ENCODE data around the gene SDHB.

SDHB gene

DNA sequence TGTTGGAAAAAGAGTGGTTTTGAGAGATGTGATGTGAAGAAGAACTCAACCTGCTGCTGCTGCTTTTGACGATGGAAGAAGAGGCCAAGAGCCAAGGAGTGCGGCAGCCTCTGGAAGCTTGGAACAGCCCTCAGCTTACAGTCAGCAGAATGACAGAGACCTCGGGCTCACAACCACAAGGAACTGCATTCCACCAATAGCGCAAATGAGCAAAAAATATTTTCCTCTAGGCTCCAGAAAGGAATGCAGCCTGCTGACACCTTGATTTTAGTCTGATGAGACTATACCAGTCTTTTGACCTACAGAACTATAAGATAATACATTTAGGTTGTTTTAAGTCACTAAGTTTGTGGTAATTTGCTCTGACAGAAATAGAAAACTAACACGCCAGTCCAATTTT, 10.2 kb downstream of the SDHB start:
- DNase-seq, result no peak

DNA sequence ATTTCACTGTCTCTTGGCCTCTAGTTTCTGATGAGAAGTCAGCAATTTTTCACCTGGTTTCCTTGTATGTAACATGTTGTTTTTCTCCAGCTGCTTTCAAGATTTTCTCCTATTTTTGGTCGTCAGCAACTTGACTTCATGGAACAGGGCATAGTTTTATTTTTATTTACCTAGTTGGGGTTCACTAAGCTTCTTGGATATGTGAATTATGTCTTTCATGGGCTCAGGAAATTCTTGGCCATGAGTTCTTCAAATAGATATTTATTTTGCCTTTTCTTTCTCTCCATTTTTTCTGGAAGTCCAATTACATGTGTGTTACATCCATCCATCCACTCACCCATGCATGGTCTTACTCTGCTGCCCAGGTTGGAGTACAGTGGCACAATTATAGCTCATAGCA, 13.7 kb downstream of the SDHB start:
- DNase-seq, result no peak

DNA sequence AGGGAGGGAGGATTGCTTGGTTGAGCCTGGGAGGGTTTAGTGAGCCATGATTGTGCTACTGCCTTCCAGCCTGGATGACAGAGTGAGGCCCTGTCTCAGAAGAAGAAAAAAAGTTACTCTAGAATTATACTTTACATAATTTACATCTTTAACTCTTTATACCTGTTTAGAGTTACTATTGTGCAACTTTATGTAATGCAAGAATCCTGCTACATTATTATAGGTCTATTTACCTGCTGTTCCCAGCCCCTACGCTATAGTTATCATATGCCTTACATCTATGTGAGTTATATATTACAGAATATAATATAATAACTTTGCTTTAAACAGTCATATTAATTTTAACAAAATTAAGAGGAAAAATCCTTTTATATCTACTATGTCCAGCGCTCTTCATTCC, 14.3 kb downstream of the SDHB start:
- no peak for DNase-seq

GRCh38 chr1:17033481-17033880, 20.4 kb downstream of the SDHB start:
- no peak for DNase-seq

DNA sequence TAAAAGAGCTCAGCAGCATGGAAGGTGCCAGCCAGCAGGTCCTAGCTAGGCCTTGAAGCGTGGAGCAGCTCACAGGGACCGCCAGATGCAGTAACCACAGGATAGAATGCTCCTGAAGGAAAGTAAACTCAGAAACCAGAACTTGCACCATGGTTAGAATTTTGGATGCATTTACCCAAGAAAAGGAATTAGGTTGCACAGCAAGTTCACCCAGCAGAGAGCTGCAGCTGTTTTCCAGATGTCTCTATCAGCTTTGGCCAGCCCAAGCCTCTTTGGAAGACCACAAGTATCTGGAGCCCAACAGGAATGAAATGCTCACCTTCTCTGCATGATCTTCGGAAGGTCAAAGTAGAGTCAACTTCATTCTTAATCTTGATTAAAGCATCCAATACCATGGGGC, 21.1 kb downstream of the SDHB start:
- DNase-seq, result no peak

DNA sequence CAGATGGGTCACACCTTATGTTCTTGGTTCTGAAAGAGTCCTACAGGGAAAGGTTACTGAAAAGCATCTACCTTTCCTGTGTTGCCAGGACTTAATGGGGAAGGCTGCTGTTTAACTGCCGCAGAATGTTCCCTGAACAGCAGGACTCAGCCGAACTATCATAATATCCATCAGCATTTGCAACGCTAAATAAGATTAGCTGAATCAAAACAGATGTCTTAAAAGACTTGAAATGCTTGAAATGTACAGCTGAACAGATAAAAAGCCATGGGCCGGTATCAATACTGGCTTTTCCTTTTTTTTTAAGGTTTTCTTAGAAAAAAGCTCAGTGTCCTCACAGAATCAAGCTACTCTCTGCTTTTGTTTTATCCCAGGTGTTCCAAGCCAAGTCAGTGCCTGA, 22.4 kb downstream of the SDHB start:
- no peak for DNase-seq

- DNase-seq, result no peak
Observed at GRCh38 chr1:17030206-17030605, 23.6 kb downstream of the SDHB start.

DNA sequence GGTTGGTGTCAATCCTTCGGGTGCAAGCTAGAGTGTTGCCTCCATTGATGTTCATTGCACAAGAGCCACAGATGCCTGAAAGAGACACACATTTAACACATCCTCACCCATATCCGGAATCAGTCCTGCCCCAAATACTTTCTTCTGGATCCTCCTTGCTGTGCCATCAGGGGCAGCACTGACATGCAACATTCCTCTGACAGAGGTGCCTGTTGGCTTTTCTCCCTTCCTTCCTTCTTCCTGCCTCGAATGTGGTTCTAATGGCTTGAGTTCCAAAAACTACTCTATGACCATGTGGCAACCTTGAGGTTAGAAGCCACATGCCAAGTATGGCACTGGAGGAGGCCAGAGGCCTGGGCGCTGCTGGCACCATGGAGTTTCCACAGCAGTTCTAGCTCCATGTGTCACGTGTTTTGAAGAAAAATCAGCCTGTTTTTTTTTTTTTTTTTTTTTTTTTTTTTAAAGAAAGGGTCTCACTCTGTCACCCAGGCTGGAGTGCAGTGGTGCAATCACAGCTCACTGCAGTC, 25.1 kb downstream of the SDHB start:
- no peak for DNase-seq

GRCh38 chr1:17027900-17028299, 25.9 kb downstream of the SDHB start:
- DNase-seq, result no peak

- no peak for DNase-seq
Observed at GRCh38 chr1:17027403-17027802, 26.4 kb downstream of the SDHB start.

DNA sequence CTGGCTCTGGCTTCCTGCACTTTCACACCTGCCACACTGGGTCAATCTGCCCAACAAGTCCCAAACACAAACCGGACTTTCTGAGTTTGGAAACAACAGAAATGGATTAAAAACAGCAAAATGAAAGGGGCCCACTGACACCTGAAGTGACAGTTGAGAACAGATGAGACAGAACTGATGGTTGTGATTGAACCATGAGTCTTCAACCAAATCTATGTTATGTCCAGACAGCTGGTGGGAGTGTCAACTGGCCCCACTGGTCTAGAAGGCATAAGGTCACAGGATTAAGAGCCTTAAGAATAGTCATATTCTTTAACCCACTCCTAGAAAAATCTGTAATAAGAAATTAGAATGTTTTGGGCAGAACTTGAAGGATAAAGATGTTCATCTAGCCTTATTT, 29.1 kb downstream of the SDHB start:
- no peak for DNase-seq

DNA sequence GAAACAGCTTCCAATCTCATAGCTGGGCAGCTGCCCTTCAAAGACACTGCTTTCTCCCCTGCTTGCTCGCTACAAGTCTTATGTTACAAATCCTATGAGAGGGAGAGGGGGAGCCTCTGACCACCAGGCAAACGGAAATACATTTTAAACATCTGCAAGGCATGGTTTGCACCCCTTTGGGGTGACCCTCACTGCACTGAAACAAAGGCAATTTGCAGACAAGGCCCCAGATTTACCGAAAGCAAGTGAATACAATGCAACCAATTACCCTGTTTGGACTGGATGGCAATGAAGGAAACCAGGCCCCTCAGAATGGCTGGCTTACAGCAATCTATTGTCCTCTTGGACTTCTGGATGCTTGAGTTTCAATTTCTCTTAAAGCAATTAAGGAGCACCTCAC, 30.3 kb downstream of the SDHB start:
- no peak for DNase-seq

GRCh38 chr1:17023102-17023501, 30.7 kb downstream of the SDHB start:
- DNase-seq, result no peak

DNA sequence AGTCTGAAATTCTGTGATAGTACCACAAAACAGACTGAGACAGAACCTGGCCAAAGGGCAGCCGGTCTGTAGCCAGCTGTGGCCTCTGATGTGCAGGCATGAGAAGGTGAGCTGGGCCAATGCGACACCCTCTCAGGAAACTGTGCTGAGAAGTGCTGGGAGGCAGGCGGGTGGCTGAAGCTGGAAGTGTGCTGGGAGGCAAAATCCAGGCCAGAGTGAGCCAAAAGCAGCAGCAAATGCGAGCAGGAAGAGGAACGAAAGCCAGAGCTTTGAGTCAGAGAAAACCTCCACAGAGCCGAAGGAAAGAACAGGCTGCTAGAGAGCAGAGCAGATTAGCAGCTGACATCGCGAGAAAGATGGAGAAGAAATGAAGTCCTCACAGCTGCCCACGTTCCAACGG, 31.9 kb downstream of the SDHB start:
- DNase-seq, result no peak

- no peak for DNase-seq
Observed at GRCh38 chr1:17020502-17020901, 33.3 kb downstream of the SDHB start.

DNA sequence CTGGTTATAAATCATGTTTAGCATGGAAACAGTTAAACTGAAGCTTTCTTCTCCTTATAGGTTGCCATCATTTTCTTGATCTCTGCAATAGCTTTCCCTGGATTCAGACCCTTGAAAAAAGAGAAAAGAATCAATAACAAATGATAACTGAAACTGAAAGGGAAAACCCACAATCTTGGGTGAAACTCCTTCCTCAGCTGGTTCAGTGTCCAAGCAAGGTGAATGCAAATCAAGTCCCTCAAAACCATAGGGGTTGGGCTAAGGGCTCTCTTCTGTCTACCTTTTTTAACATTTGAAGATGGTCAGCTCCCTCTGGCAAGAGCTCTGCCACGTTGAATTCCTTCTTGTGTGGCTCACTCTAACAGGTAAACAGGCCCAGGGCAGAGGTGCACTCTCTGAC, 35.0 kb downstream of the SDHB start:
- no peak for DNase-seq

- no peak for DNase-seq
Observed at GRCh38 chr1:17017435-17017834, 36.4 kb downstream of the SDHB start.

GRCh38 chr1:17016317-17016661, 37.5 kb downstream of the SDHB start:
- DNase-seq, result no peak

- DNase-seq, result no peak
Observed at GRCh38 chr1:17014671-17015567, 38.9 kb downstream of the SDHB start.

GRCh38 chr1:17013491-17014320, 40.1 kb downstream of the SDHB start:
- no peak for DNase-seq

- DNase-seq, result no peak
Observed at GRCh38 chr1:17012775-17013490, 40.9 kb downstream of the SDHB start.

- peak; percentile 81 for DNase-seq
Observed at GRCh38 chr1:17011439-17012307, 42.2 kb downstream of the SDHB start, which contains the start of gene ATP13A2. ATP13A2 (minus strand) TSS chr1:17011928; CDS start chr1:17011738, 190 bp downstream.
